ENCODE measurements around the gene LRPAP1.

The LRPAP1 gene

GRCh38 chr4:3525532-3526430, 6.4 kb downstream of the LRPAP1 start:
- Histone ChIP-seq H3K9me3 (ENCODE audit: control insufficient read depth, low read length) (no peaks in the 10 kb centered on the region), H3K27me3 (replicated peaks; ENCODE audit: control insufficient read depth, insufficient read depth, low read length, poor library complexity, severe bottlenecking) (no peaks in the 10 kb centered on the region), H3K4me1 (ENCODE audit: control insufficient read depth, insufficient read depth, low read length, poor library complexity, severe bottlenecking) (peaks cover 5% of the 10 kb centered on the region), H3K36me3 (ENCODE audit: control insufficient read depth, insufficient read depth, low read length) (peaks cover 42% of the 10 kb centered on the region), H3K27ac (ENCODE audit: insufficient read depth, low read length, poor library complexity, severe bottlenecking) (no peak overlapping the region), H3K4me3 (ENCODE audit: insufficient read depth, low read depth, low read length, poor library complexity, severe bottlenecking) (no peak overlapping the region)
- DNase-seq: no peak

GRCh38 chr4:3524920-3525319, 7.3 kb downstream of the LRPAP1 start:
- Histone ChIP-seq H3K4me1 (ENCODE audit: control insufficient read depth, insufficient read depth, low read length, poor library complexity, severe bottlenecking) (no peaks in the 10 kb centered on the region), H3K9me3 (ENCODE audit: control insufficient read depth, low read length) (no peaks in the 10 kb centered on the region), H3K36me3 (ENCODE audit: control insufficient read depth, insufficient read depth, low read length) (peaks cover 48% of the 10 kb centered on the region), H3K27me3 (replicated peaks; ENCODE audit: control insufficient read depth, insufficient read depth, low read length, poor library complexity, severe bottlenecking) (no peaks in the 10 kb centered on the region), H3K27ac (ENCODE audit: insufficient read depth, low read length, poor library complexity, severe bottlenecking) (no peak overlapping the region), H3K4me3 (ENCODE audit: insufficient read depth, low read depth, low read length, poor library complexity, severe bottlenecking) (no peak overlapping the region)
- no peak for DNase-seq

DNA sequence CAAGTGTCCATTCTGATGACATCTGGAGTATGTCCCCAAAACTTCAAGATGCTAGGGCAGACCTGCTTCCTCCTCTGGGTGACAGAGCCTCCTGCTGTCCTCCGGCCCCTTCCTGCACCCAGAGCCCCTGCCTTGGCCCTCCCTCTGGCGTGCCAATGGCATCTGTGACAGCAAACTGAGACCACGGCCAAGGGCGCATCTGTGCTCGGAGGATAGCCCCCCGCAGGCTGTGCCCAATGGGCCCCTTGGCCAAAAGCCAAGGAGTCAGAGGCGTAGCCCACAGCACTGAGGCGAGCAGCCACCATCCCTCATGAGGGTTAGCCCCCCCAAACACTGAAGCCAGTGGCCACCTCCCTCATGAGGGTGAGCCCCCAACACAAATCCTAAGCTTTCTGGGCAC, 7.9 kb downstream of the LRPAP1 start:
- no peak overlapping the region for H3K27ac ChIP-seq (ENCODE audit: insufficient read depth, low read length, poor library complexity, severe bottlenecking)
- H3K27me3 ChIP-seq (replicated peaks; ENCODE audit: control insufficient read depth, insufficient read depth, low read length, poor library complexity, severe bottlenecking): no peaks in the 10 kb centered on the region
- DNase-seq: no peak
- H3K9me3 ChIP-seq (ENCODE audit: control insufficient read depth, low read length): no peaks in the 10 kb centered on the region
- H3K4me1 ChIP-seq (ENCODE audit: control insufficient read depth, insufficient read depth, low read length, poor library complexity, severe bottlenecking): no peaks in the 10 kb centered on the region
- H3K4me3 ChIP-seq (ENCODE audit: insufficient read depth, low read depth, low read length, poor library complexity, severe bottlenecking): no peak overlapping the region
- peaks cover 54% of the 10 kb centered on the region for H3K36me3 ChIP-seq (ENCODE audit: control insufficient read depth, insufficient read depth, low read length)

GRCh38 chr4:3523628-3524221, 8.5 kb downstream of the LRPAP1 start:
- Histone ChIP-seq H3K9me3 (ENCODE audit: control insufficient read depth, low read length) (no peaks in the 10 kb centered on the region), H3K36me3 (ENCODE audit: control insufficient read depth, insufficient read depth, low read length) (peaks cover 58% of the 10 kb centered on the region)

DNA sequence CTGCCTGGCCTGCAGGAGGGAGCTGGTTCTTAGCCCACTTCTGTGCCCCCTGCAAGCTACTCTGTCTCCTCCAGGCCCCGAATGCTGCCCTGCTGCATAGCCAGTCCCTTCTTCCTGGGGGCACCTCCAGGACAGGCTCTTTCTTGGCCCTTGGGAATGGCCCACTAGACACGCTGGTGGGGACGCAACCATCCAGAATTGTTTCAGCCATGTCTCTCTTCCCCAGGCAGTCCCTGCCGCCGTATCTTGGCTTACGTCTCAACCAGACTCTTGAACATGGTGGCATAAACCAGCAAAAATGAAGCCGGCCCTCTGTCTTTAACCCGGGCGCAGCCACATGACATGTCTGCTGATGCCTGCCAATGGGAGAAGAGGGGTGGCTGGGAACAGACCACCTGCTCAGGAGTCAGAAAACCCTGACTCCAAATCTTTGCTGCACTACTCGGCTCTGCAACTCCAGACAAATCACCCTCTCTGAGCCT, 9.0 kb downstream of the LRPAP1 start:
- H3K9me3 ChIP-seq (ENCODE audit: control insufficient read depth, low read length): no peaks in the 10 kb centered on the region
- H3K4me1 ChIP-seq (ENCODE audit: control insufficient read depth, insufficient read depth, low read length, poor library complexity, severe bottlenecking): no peaks in the 10 kb centered on the region
- H3K27ac ChIP-seq (ENCODE audit: insufficient read depth, low read length, poor library complexity, severe bottlenecking): no peak overlapping the region
- H3K36me3 ChIP-seq (ENCODE audit: control insufficient read depth, insufficient read depth, low read length): peaks cover 57% of the 10 kb centered on the region
- no peaks in the 10 kb centered on the region for H3K27me3 ChIP-seq (replicated peaks; ENCODE audit: control insufficient read depth, insufficient read depth, low read length, poor library complexity, severe bottlenecking)
- no peak for DNase-seq
- no peak overlapping the region for H3K4me3 ChIP-seq (ENCODE audit: insufficient read depth, low read depth, low read length, poor library complexity, severe bottlenecking)

More at GRCh38 chr4:3523628-3524221, 8.5 kb downstream of the LRPAP1 start:
- H3K27ac ChIP-seq (ENCODE audit: insufficient read depth, low read length, poor library complexity, severe bottlenecking): no peak overlapping the region
- H3K4me3 ChIP-seq (ENCODE audit: insufficient read depth, low read depth, low read length, poor library complexity, severe bottlenecking): no peak overlapping the region
- no peaks in the 10 kb centered on the region for H3K27me3 ChIP-seq (replicated peaks; ENCODE audit: control insufficient read depth, insufficient read depth, low read length, poor library complexity, severe bottlenecking)
- DNase-seq: no peak
- H3K4me1 ChIP-seq (ENCODE audit: control insufficient read depth, insufficient read depth, low read length, poor library complexity, severe bottlenecking): no peaks in the 10 kb centered on the region

DNA sequence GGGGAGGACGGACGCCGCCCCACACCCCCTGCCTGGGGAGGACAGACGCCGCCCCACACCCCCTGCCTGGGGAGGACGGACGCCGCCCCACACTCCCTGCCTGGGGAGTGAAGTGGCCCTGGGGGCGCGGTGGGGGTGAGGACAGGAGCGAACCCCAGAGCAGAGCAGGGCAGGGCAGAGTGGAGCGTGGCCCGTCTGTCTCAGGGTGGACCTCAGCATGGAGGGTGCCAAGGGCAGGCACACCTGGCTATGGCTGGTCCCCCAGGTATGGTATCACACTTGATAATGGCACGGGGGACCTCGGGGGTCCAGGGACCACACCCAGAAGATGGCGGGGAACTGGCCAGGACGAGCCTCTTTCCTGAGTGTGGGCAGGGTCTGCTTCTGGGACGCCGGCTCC, 9.6 kb downstream of the LRPAP1 start:
- Histone ChIP-seq H3K27me3 (replicated peaks; ENCODE audit: control insufficient read depth, insufficient read depth, low read length, poor library complexity, severe bottlenecking) (no peaks in the 10 kb centered on the region), H3K4me3 (ENCODE audit: insufficient read depth, low read depth, low read length, poor library complexity, severe bottlenecking) (no peak overlapping the region), H3K27ac (ENCODE audit: insufficient read depth, low read length, poor library complexity, severe bottlenecking) (no peak overlapping the region), H3K36me3 (ENCODE audit: control insufficient read depth, insufficient read depth, low read length) (peaks cover 62% of the 10 kb centered on the region), H3K4me1 (ENCODE audit: control insufficient read depth, insufficient read depth, low read length, poor library complexity, severe bottlenecking) (no peaks in the 10 kb centered on the region), H3K9me3 (ENCODE audit: control insufficient read depth, low read length) (no peaks in the 10 kb centered on the region)
- no peak for DNase-seq

- Histone ChIP-seq H3K4me3 (ENCODE audit: insufficient read depth, low read depth, low read length, poor library complexity, severe bottlenecking) (no peak overlapping the region), H3K36me3 (ENCODE audit: control insufficient read depth, insufficient read depth, low read length) (peaks cover 65% of the 10 kb centered on the region)
- no peak for DNase-seq
These were observed 9.9 kb downstream of the LRPAP1 start for GRCh38 chr4:3522326-3522640.

GRCh38 chr4:3521621-3522325, 10.4 kb downstream of the LRPAP1 start:
- no peaks in the 10 kb centered on the region for H3K9me3 ChIP-seq (ENCODE audit: control insufficient read depth, low read length)
- peaks cover 71% of the 10 kb centered on the region for H3K36me3 ChIP-seq (ENCODE audit: control insufficient read depth, insufficient read depth, low read length)
- no peaks in the 10 kb centered on the region for H3K27me3 ChIP-seq (replicated peaks; ENCODE audit: control insufficient read depth, insufficient read depth, low read length, poor library complexity, severe bottlenecking)
- H3K4me3 ChIP-seq (ENCODE audit: insufficient read depth, low read depth, low read length, poor library complexity, severe bottlenecking): no peak overlapping the region
- no peak overlapping the region for H3K27ac ChIP-seq (ENCODE audit: insufficient read depth, low read length, poor library complexity, severe bottlenecking)
- DNase-seq: no peak
- H3K4me1 ChIP-seq (ENCODE audit: control insufficient read depth, insufficient read depth, low read length, poor library complexity, severe bottlenecking): no peaks in the 10 kb centered on the region

More at GRCh38 chr4:3522326-3522640, 9.9 kb downstream of the LRPAP1 start:
- Histone ChIP-seq H3K4me1 (ENCODE audit: control insufficient read depth, insufficient read depth, low read length, poor library complexity, severe bottlenecking) (no peaks in the 10 kb centered on the region), H3K27me3 (replicated peaks; ENCODE audit: control insufficient read depth, insufficient read depth, low read length, poor library complexity, severe bottlenecking) (no peaks in the 10 kb centered on the region), H3K9me3 (ENCODE audit: control insufficient read depth, low read length) (no peaks in the 10 kb centered on the region), H3K27ac (ENCODE audit: insufficient read depth, low read length, poor library complexity, severe bottlenecking) (no peak overlapping the region)

GRCh38 chr4:3520796-3521600, 11.2 kb downstream of the LRPAP1 start:
- Histone ChIP-seq H3K27me3 (replicated peaks; ENCODE audit: control insufficient read depth, insufficient read depth, low read length, poor library complexity, severe bottlenecking) (no peaks in the 10 kb centered on the region), H3K36me3 (ENCODE audit: control insufficient read depth, insufficient read depth, low read length) (peaks cover 78% of the 10 kb centered on the region), H3K4me1 (ENCODE audit: control insufficient read depth, insufficient read depth, low read length, poor library complexity, severe bottlenecking) (no peaks in the 10 kb centered on the region), H3K9me3 (ENCODE audit: control insufficient read depth, low read length) (no peaks in the 10 kb centered on the region), H3K27ac (ENCODE audit: insufficient read depth, low read length, poor library complexity, severe bottlenecking) (no peak overlapping the region), H3K4me3 (ENCODE audit: insufficient read depth, low read depth, low read length, poor library complexity, severe bottlenecking) (no peak overlapping the region)
- DNase-seq: no peak

Measured in effector memory CD4-positive, alpha-beta T cell (primary cell).